Activated naive CD4-positive, alpha-beta T cell treated with anti-CD3 and anti-CD28 coated beads, Interleukin-2, amount 50 U/mL, for 24 hours (primary cell): ENCODE results near the gene DNAH2.
A peak's percentile ranks its signal among the peaks of the same experiment; 100 is the strongest.

Experiments used
- H3K27ac Mint-ChIP-seq: one replicate; pipeline ENCODE4 v1.8.0; 2021; ENCODE audit warnings: mild to moderate bottlenecking, mixed read lengths
- H3K27me3 Mint-ChIP-seq: one replicate; pipeline ENCODE4 v1.8.0; 2021; ENCODE audit warnings: mixed read lengths
- H3K36me3 Mint-ChIP-seq: one replicate; pipeline ENCODE4 v1.8.0; 2021; ENCODE audit warnings: mixed read lengths
- H3K4me1 Mint-ChIP-seq: one replicate; pipeline ENCODE4 v1.8.0; 2021; ENCODE audit warnings: mixed read lengths
- H3K4me3 Mint-ChIP-seq: one replicate; pipeline ENCODE4 v1.8.0; 2021; ENCODE audit warnings: mild to moderate bottlenecking, mixed read lengths
- H3K9me3 Mint-ChIP-seq: one replicate; pipeline ENCODE4 v1.8.0; 2021; ENCODE audit warnings: mixed read lengths

The DNAH2 gene

DNA sequence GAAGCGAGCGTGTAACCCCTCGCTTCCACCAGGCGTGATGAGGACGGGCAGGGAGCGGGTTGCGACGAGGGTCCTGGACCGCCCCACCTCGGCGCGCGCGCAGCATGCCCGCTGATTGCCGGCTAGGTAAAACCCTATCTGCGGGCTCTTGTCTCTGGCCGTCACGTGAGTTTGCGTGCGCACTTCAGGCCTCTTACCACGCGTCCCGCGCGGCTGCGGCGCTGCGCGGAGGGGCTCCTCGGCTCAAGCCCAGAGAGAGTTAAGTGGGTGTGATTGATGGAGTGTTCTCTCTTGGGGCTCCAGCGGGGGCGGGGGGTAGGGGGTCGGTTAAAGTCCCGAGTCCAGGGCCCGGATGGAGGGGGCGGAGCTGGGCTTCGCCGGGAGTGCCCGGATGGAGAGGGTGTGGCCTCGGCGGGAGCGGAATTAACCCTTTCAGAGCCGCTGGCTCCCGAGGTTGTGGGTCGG is 124.4 kb downstream of the DNAH2 start:
- no peaks in the 10 kb centered on the region for H3K9me3 Mint-ChIP-seq
- H3K4me1 Mint-ChIP-seq: peaks cover 43% of the 10 kb centered on the region
- peak overlapping the region; percentile 98 for H3K4me3 Mint-ChIP-seq
- H3K36me3 Mint-ChIP-seq: peaks cover 15% of the 10 kb centered on the region
- H3K27ac Mint-ChIP-seq: peak overlapping the region; percentile 99
- H3K27me3 Mint-ChIP-seq: no peaks in the 10 kb centered on the region

DNA sequence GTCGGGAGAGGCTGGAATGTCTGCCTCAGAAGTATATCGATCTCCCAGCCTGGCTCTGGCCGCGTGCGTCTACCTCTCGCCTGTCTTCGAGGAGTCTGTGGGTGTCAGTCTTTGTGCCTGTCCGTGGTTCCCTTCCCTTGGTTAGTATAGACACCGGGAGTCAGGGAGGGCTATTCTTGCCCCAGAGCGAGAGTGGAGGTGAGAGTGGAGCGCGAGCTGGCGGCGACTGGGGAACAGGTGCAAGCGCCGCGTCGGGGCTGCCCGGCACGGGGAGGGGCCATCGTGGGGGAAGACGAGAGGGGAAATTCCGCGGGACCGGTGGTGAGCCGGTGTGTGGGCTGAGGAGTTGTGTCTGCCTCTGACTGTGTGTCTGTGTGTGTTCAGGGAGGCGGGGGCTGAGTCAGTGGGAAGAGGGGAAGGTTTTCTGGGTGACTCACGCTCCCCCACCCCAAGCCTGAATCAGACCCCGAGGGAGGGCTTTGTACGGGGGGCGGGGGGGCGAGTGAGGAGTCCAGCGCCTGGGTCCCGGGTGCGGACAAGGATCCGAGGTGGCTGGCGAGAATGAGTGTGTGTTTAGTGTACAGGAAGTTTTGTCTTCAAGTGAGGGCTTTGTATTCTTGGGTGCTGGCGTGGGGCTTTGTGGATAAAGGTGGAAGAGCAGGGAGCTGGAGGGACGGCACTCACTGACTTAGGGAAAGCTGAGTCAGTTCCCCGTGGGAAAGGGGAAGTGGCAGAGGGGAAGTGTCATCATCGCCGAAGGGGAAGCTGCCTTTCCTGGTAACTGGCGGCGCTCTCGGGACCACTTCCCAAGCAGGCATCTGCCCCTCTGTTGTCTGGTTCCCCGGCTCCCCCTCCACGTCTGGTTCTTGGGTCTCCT is 125.1 kb downstream of the DNAH2 start:
- Mint-ChIP-seq H3K9me3 (no peaks in the 10 kb centered on the region), H3K4me3 (peak overlapping the region; percentile 98), H3K36me3 (peaks cover 15% of the 10 kb centered on the region), H3K27ac (peak overlapping the region; percentile 99), H3K27me3 (no peaks in the 10 kb centered on the region), H3K4me1 (peaks cover 36% of the 10 kb centered on the region)

DNA sequence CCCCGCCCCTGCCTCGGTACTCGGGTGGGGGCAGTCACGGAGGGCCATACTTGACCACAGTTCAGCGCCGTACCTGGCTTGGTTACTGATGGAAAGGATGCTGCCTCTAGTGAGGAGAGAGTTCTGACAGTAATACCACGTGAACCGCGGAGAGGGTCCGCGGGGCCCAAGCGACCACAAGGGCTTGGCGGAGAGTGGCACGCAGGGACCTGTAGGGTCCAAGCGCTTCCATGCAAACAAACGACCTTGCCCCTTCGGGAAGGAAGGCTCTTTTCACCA is 125.7 kb downstream of the DNAH2 start:
- Mint-ChIP-seq H3K4me1 (peaks cover 33% of the 10 kb centered on the region), H3K36me3 (peaks cover 15% of the 10 kb centered on the region), H3K4me3 (peak overlapping the region; percentile 98), H3K9me3 (no peaks in the 10 kb centered on the region), H3K27me3 (no peaks in the 10 kb centered on the region), H3K27ac (peak overlapping the region; percentile 99)

DNA sequence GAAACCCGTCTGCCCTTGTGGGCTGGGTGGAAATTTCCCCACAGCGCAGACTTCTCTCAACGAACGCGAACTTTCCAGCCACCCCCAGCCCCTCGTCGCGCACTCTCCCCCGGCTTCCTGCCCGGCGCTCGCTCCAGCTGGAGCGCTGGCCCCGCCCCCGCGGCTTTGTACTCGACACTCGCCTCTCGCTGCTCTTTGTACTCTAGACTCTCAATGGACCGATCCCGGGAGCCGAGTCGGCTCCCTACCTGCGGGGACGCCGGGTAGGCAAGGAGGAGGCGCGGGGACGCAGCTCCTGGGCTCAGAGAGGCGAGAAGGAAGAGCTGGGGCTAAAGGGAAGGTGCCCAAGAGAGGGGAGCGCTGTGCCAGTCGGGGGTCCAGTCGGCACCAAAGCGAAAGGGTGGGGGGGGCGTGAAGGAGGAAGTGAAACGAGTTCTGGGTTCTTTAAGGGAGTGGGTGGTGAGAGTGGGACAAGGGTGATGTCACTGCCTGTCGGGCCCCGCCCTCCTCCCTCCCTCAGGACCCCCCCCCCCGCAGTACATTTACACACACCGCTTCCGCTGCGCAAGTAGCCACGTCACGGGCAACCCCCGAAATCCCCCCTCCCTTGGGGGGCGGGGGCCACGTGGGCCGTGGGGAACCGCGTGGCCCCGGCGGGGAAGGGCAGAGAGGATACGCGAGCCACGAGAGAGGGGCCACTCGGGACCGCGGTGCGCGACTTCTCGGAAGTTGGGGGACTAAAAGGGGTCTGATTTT is 126.2 kb downstream of the DNAH2 start:
- peak overlapping the region; percentile 99 for H3K27ac Mint-ChIP-seq
- H3K4me1 Mint-ChIP-seq: peaks cover 29% of the 10 kb centered on the region
- no peaks in the 10 kb centered on the region for H3K27me3 Mint-ChIP-seq
- H3K36me3 Mint-ChIP-seq: peaks cover 15% of the 10 kb centered on the region
- peak overlapping the region; percentile 98 for H3K4me3 Mint-ChIP-seq
- no peaks in the 10 kb centered on the region for H3K9me3 Mint-ChIP-seq

DNA sequence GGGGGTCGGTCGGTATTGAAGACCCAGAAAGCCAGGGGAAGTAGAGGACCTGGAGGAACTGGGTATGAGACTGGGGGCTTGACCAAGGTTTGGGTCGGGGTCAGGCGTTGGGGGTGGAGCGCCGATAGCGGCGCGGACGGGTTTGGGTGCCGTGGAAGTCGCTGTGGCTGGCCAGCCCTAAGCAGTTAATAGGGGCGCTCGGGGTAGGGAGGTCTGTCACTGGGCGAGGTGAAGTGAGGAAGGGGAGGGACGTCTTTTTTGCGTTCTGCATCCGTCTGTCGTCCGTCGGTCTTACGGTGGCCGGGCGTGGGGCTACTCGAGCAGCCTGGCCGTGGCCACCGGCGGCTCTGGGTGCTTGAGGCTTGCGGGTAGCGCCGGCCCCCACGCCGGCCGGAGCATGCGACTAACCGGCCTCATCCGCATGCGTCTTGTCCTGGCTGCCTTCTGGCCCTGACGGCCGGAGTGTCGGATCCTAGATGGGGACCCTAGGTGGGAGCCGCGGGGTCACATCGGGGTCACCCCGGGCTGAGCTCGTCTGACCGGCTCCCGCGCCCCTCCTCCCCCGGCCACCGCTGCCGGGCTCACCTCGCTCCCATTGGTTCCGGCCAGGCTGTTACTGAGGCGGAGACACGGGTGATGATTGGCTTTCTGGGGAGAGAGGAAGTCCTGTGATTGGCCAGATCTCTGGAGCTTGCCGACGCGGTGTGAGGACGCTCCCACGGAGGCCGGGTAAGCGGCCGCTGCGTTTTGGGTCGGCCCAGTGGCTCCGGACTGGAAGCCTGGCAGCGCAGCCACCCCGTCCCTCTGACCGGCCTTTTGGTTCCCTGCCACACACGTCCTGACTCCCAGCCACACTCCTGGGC is 127.0 kb downstream of the DNAH2 start:
- Mint-ChIP-seq H3K36me3 (peaks cover 15% of the 10 kb centered on the region), H3K4me3 (peak overlapping the region; percentile 98), H3K4me1 (peaks cover 21% of the 10 kb centered on the region)

DNA sequence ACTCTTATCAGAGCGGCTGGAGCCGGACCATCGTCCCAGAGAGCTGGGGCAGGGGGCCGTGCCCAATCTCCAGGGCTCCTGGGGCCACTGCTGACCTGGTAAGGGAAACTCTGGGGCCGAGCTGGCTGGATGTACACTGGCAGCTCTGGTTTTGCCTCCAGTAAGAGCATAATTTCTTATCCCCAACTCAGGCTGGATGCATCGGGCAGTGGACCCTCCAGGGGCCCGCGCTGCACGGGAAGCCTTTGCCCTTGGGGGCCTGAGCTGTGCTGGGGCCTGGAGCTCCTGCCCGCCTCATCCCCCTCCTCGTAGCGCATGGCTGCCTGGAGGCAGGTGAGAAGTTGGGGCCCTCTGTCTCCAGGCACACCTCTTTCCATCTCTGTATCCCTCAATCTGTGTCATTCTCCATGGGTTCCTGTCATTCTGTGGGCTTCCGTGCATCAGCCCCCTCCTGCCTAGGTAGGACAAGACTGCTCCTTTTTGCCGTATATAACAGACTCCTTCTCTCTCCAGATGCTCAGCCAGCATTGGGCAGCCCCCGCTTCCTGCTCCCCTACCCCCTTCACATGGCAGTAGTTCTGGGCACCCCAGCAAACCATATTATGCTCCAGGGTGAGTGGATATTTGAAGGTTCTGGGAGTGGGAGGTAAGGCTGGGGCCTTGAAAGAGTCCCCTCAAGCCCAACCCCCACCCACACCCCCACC is 128.0 kb downstream of the DNAH2 start:
- Mint-ChIP-seq H3K4me1 (peaks cover 21% of the 10 kb centered on the region), H3K27ac (peak overlapping the region; percentile 99), H3K27me3 (no peaks in the 10 kb centered on the region), H3K4me3 (peak overlapping the region; percentile 98), H3K9me3 (no peaks in the 10 kb centered on the region), H3K36me3 (peaks cover 18% of the 10 kb centered on the region)

More for the DNA sequence above, 127.0 kb downstream of the DNAH2 start:
- H3K9me3 Mint-ChIP-seq: no peaks in the 10 kb centered on the region
- H3K27ac Mint-ChIP-seq: peak overlapping the region; percentile 99
- no peaks in the 10 kb centered on the region for H3K27me3 Mint-ChIP-seq

DNA sequence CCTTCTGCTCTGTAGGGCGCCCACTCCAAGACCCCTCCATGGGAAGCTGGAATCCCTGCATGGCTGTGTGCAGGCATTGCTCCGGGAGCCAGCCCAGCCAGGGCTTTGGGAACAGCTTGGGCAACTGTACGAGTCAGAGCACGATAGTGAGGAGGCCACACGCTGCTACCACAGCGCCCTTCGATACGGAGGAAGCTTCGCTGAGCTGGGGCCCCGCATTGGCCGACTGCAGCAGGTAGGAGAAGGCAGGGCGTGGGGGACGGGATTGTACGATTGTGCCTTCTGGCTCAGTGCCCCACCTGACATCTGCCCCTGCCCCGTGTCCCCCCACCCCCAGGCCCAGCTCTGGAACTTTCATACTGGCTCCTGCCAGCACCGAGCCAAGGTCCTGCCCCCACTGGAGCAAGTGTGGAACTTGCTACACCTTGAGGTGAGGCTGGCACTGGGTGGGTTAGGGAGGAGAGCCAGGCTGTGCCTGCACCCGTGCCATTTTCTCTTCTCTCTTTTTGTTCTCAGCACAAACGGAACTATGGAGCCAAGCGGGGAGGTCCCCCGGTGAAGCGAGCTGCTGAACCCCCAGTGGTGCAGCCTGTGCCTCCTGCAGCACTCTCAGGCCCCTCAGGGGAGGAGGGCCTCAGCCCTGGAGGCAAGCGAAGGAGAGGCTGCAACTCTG is 128.7 kb downstream of the DNAH2 start:
- Mint-ChIP-seq H3K4me1 (peaks cover 21% of the 10 kb centered on the region), H3K27ac (peak overlapping the region; percentile 82), H3K4me3 (peak overlapping the region; percentile 98), H3K9me3 (no peaks in the 10 kb centered on the region), H3K27me3 (no peaks in the 10 kb centered on the region), H3K36me3 (peaks cover 18% of the 10 kb centered on the region)

DNA sequence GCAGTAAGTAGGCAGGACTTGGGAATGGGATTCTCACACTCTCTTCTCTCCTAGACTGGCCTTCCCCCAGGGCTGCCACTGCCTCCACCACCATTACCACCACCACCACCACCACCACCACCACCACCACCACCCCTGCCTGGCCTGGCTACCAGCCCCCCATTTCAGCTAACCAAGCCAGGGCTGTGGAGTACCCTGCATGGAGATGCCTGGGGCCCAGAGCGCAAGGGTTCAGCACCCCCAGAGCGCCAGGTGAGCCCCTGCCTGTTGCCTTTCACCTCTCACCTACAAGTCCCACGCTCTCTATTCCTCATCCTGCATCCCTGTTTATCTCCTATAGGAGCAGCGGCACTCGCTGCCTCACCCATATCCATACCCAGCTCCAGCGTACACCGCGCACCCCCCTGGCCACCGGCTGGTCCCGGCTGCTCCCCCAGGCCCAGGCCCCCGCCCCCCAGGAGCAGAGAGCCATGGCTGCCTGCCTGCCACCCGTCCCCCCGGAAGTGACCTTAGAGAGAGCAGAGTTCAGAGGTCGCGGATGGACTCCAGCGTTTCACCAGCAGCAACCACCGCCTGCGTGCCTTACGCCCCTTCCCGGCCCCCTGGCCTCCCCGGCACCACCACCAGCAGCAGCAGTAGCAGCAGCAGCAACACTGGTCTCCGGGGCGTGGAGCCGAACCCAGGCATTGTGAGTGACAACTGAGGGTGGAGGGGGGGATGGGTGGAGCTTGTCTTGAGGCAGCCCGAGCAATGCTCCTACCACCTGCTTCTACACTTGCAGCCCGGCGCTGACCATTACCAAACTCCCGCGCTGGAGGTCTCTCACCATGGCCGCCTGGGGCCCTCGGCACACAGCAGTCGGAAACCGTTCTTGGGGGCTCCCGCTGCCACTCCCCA is 129.5 kb downstream of the DNAH2 start:
- Mint-ChIP-seq H3K4me1 (peaks cover 29% of the 10 kb centered on the region), H3K27ac (peak overlapping the region; percentile 46), H3K4me3 (peak overlapping the region; percentile 98), H3K36me3 (peaks cover 18% of the 10 kb centered on the region), H3K27me3 (no peaks in the 10 kb centered on the region), H3K9me3 (no peaks in the 10 kb centered on the region)

DNA sequence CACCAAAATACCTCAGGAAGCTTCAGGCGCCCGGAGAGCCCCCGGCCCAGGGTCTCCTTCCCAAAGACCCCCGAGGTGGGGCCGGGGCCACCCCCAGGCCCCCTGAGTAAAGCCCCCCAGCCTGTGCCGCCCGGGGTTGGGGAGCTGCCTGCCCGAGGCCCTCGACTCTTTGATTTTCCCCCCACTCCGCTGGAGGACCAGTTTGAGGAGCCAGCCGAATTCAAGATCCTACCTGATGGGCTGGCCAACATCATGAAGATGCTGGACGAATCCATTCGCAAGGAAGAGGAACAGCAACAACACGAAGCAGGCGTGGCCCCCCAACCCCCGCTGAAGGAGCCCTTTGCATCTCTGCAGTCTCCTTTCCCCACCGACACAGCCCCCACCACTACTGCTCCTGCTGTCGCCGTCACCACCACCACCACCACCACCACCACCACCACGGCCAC is 130.6 kb downstream of the DNAH2 start:
- H3K4me1 Mint-ChIP-seq: peaks cover 29% of the 10 kb centered on the region
- peak overlapping the region; percentile 78 for H3K4me3 Mint-ChIP-seq

DNA sequence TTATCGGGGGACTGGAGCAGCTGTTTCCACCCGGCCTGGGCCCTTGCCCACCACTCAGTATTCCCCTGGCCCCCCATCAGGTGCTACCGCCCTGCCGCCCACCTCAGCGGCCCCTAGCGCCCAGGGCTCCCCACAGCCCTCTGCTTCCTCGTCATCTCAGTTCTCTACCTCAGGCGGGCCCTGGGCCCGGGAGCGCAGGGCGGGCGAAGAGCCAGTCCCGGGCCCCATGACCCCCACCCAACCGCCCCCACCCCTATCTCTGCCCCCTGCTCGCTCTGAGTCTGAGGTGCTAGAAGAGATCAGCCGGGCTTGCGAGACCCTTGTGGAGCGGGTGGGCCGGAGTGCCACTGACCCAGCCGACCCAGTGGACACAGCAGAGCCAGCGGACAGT is 131.2 kb downstream of the DNAH2 start:
- H3K4me3 Mint-ChIP-seq: peak overlapping the region; percentile 82
- no peaks in the 10 kb centered on the region for H3K27me3 Mint-ChIP-seq
- H3K4me1 Mint-ChIP-seq: peaks cover 30% of the 10 kb centered on the region
- H3K27ac Mint-ChIP-seq: no peak overlapping the region
- peaks cover 19% of the 10 kb centered on the region for H3K36me3 Mint-ChIP-seq
- no peaks in the 10 kb centered on the region for H3K9me3 Mint-ChIP-seq

More for the DNA sequence above, 130.6 kb downstream of the DNAH2 start:
- no peaks in the 10 kb centered on the region for H3K9me3 Mint-ChIP-seq
- peaks cover 18% of the 10 kb centered on the region for H3K36me3 Mint-ChIP-seq
- no peaks in the 10 kb centered on the region for H3K27me3 Mint-ChIP-seq
- no peak overlapping the region for H3K27ac Mint-ChIP-seq

DNA sequence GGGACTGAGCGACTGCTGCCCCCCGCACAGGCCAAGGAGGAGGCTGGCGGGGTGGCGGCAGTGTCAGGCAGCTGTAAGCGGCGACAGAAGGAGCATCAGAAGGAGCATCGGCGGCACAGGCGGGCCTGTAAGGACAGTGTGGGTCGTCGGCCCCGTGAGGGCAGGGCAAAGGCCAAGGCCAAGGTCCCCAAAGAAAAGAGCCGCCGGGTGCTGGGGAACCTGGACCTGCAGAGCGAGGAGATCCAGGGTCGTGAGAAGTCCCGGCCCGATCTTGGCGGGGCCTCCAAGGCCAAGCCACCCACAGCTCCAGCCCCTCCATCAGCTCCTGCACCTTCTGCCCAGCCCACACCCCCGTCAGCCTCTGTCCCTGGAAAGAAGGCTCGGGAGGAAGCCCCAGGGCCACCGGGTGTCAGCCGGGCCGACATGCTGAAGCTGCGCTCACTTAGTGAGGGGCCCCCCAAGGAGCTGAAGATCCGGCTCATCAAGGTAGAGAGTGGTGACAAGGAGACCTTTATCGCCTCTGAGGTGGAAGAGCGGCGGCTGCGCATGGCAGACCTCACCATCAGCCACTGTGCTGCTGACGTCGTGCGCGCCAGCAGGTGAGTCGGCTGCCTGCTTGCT is 131.7 kb downstream of the DNAH2 start:
- no peaks in the 10 kb centered on the region for H3K9me3 Mint-ChIP-seq
- no peaks in the 10 kb centered on the region for H3K27me3 Mint-ChIP-seq
- peaks cover 19% of the 10 kb centered on the region for H3K36me3 Mint-ChIP-seq
- H3K4me3 Mint-ChIP-seq: peak overlapping the region; percentile 82
- H3K4me1 Mint-ChIP-seq: peaks cover 33% of the 10 kb centered on the region
- H3K27ac Mint-ChIP-seq: peak overlapping the region; percentile 2

DNA sequence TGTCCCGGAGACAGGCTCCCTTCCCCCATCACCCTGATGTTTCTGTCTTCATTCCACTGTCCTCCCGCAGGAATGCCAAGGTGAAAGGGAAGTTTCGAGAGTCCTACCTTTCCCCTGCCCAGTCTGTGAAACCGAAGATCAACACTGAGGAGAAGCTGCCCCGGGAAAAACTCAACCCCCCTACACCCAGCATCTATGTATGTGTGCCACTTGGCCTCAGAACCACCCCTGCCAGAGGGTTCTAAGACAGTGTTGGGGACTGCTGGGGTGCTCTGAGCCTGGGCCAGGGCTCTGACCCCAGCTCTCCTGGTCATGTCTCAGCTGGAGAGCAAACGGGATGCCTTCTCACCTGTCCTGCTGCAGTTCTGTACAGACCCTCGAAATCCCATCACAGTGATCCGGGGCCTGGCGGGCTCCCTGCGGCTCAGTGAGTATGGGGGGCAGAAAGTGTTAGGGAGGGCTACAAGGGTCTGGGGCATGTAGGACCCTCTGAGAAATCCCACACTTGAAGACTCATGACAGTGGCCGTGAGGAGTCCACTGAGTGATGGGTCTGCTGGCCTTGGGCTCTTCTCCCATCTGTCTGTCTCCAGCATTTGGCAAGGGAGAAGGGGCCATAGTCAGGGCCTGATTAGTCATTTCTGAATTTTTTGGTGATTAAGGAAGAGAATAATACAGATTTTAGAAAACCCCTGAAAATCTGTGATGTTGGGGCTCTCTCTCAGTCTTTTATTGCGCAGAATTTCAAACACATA is 132.4 kb downstream of the DNAH2 start:
- Mint-ChIP-seq H3K36me3 (peaks cover 19% of the 10 kb centered on the region), H3K27me3 (no peaks in the 10 kb centered on the region), H3K9me3 (no peaks in the 10 kb centered on the region), H3K27ac (peak overlapping the region; percentile 62), H3K4me3 (peak overlapping the region; percentile 82), H3K4me1 (peaks cover 33% of the 10 kb centered on the region)
